Parathyroid adenoma (tissue), 2 donors: ENCODE measurements around the gene SCARF2.

Source experiments
- H2AFZ ChIP-seq: fragments of 300-600 bp; sonication (generic); one replicate; pipeline ENCODE4 v1.7.0; 2017; ENCODE audit warnings: antibody characterized with exemption, mild to moderate bottlenecking
- H3K27ac ChIP-seq: fragments of 300-600 bp; sonication (generic); one replicate; pipeline ENCODE4 v1.7.0; 2017
- H3K27me3 ChIP-seq: fragments of 300-600 bp; sonication (generic); one replicate; pipeline ENCODE4 v1.7.0; 2017; ENCODE audit warnings: low read length; ENCODE audit not compliant: control insufficient read depth, insufficient read depth
- H3K36me3 ChIP-seq: fragments of 300-600 bp; sonication (generic); one replicate; pipeline ENCODE4 v1.7.0; 2017; ENCODE audit warnings: low read length; ENCODE audit not compliant: control insufficient read depth, insufficient read depth
- H3K4me1 ChIP-seq: fragments of 300-600 bp; sonication (generic); one replicate; pipeline ENCODE4 v1.7.0; 2017; ENCODE audit warnings: control low read depth
- H3K4me2 ChIP-seq: fragments of 300-600 bp; sonication (generic); one replicate; pipeline ENCODE4 v1.7.0; 2017; ENCODE audit warnings: low read length
- H3K4me3 ChIP-seq: fragments of 300-600 bp; sonication (generic); one replicate; pipeline ENCODE4 v1.7.0; 2017; ENCODE audit warnings: low read depth, low read length
- H3K79me2 ChIP-seq: fragments of 300-600 bp; sonication (generic); one replicate; pipeline ENCODE4 v1.7.0; 2017; ENCODE audit warnings: control low read depth
- H3K9ac ChIP-seq: fragments of 300-600 bp; sonication (generic); one replicate; pipeline ENCODE4 v1.7.0; 2017; ENCODE audit warnings: mild to moderate bottlenecking
- H3K9me3 ChIP-seq: fragments of 300-600 bp; sonication (generic); one replicate; pipeline ENCODE4 v1.7.0; 2017; ENCODE audit warnings: low read length; ENCODE audit not compliant: control insufficient read depth
- CTCF ChIP-seq: fragments of 300-600 bp; sonication (generic); IDR thresholded peaks from one replicate; pipeline ENCODE4 v1.7.0; 2017; ENCODE audit warnings: antibody characterized with exemption, mild to moderate bottlenecking
- donor health status: primary hyperparathyroidism.

Gene SCARF2

GRCh38 chr22:20427945-20428417 is 9.6 kb downstream of the SCARF2 start:
- Histone ChIP-seq H3K27ac (no peak overlapping the region), H3K9ac (no peak overlapping the region), H3K4me1 (no peaks in the 10 kb centered on the region), H3K4me2 (no peak overlapping the region), H3K4me3 (no peak overlapping the region), H3K36me3 (no peaks in the 10 kb centered on the region), H2AFZ (no peak overlapping the region), H3K27me3 (peaks cover 10% of the 10 kb centered on the region), H3K79me2 (no peaks in the 10 kb centered on the region), H3K9me3 (no peaks in the 10 kb centered on the region)
- TF ChIP-seq CTCF: no peak

- Histone ChIP-seq H3K4me3 (no peak overlapping the region), H3K27ac (no peak overlapping the region), H3K9me3 (no peaks in the 10 kb centered on the region), H3K36me3 (no peaks in the 10 kb centered on the region), H3K79me2 (no peaks in the 10 kb centered on the region), H3K27me3 (peaks cover 10% of the 10 kb centered on the region), H3K4me1 (no peaks in the 10 kb centered on the region), H3K4me2 (no peak overlapping the region), H3K9ac (no peak overlapping the region), H2AFZ (no peak overlapping the region)
- TF ChIP-seq CTCF: no peak
Measured at GRCh38 chr22:20427104-20427944, 10.3 kb downstream of the SCARF2 start.

GRCh38 chr22:20426259-20426615 is 11.4 kb downstream of the SCARF2 start:
- no peak for TF ChIP-seq CTCF
- peaks cover 10% of the 10 kb centered on the region for H3K27me3 ChIP-seq
- H3K36me3 ChIP-seq: no peaks in the 10 kb centered on the region
- no peaks in the 10 kb centered on the region for H3K79me2 ChIP-seq
- H3K4me3 ChIP-seq: no peak overlapping the region
- H3K4me1 ChIP-seq: no peaks in the 10 kb centered on the region
- H3K9me3 ChIP-seq: no peaks in the 10 kb centered on the region
- H3K9ac ChIP-seq: no peak overlapping the region
- H3K27ac ChIP-seq: no peak overlapping the region
- H2AFZ ChIP-seq: no peak overlapping the region
- H3K4me2 ChIP-seq: no peak overlapping the region

GRCh38 chr22:20425566-20426258 is 11.9 kb downstream of the SCARF2 start:
- H3K27ac ChIP-seq: no peak overlapping the region
- no peak overlapping the region for H2AFZ ChIP-seq
- H3K4me1 ChIP-seq: no peaks in the 10 kb centered on the region
- peaks cover 10% of the 10 kb centered on the region for H3K27me3 ChIP-seq
- TF ChIP-seq CTCF: no peak
- no peak overlapping the region for H3K9ac ChIP-seq
- H3K4me2 ChIP-seq: peak overlapping the region; percentile 49
- no peaks in the 10 kb centered on the region for H3K79me2 ChIP-seq
- H3K9me3 ChIP-seq: no peaks in the 10 kb centered on the region
- H3K4me3 ChIP-seq: no peak overlapping the region
- H3K36me3 ChIP-seq: no peaks in the 10 kb centered on the region
